Activated CD8-positive, alpha-beta memory T cell treated with anti-CD3 and anti-CD28 coated beads for 4 hours (primary cell): ENCODE data around the gene WDR88.
"Not testable (repeated sequence)": the region's sequence is repeated elsewhere in the genome, so short reads cannot be mapped to it uniquely, and the experiment has no call there.

ENCODE experiments used
- DNase-seq, 2 donors: peaks; one replicate each; pipeline ENCODE4 v3.0.0-alpha.2; 2020; ENCODE audit warnings: low read depth in 2 of 2

Gene WDR88

GRCh38 chr19:33211794-33212435, 80.0 kb downstream of the WDR88 start:
- DNase-seq: no peak

- DNase-seq: no peak
Measured at GRCh38 chr19:33212436-33213172, 80.7 kb downstream of the WDR88 start.

GRCh38 chr19:33214596-33214995, 82.7 kb downstream of the WDR88 start:
- DNase-seq: no peak

- no peak for DNase-seq
Measured at GRCh38 chr19:33215438-33216197, 83.7 kb downstream of the WDR88 start.

- no peak for DNase-seq
Measured at GRCh38 chr19:33216198-33216830, 84.4 kb downstream of the WDR88 start.

GRCh38 chr19:33217881-33218280, 86.0 kb downstream of the WDR88 start:
- no peak for DNase-seq

GRCh38 chr19:33219261-33219815, 87.4 kb downstream of the WDR88 start:
- no peak for DNase-seq

GRCh38 chr19:33220115-33220514, 88.2 kb downstream of the WDR88 start:
- no peak for DNase-seq

GRCh38 chr19:33220735-33221134, 88.8 kb downstream of the WDR88 start:
- DNase-seq: no peak

GRCh38 chr19:33221638-33222037, 89.7 kb downstream of the WDR88 start:
- DNase-seq: no peak

GRCh38 chr19:33222255-33222654, 90.3 kb downstream of the WDR88 start:
- not testable (repeated sequence) for DNase-seq

- no peak for DNase-seq
Measured at GRCh38 chr19:33224694-33225457, 93.0 kb downstream of the WDR88 start.
